ENCODE results near the gene TSPAN14. TPM values are rescaled to one million over a fixed set of nuclear protein-coding genes. Genes with fewer than 3 reads are reported as not detected.

Gene TSPAN14
- 38.7 TPM for total RNA-seq
- long read RNA-seq, full-length matches to known transcripts: 6 of 19 reads
- long read RNA-seq, partial matches to known transcripts: 0 of 19 reads
- long read RNA-seq, other reads (novel, unspliced or antisense): 13 of 19 reads

- DNase-seq (ENCODE audit: missing footprints): peak; percentile 95
- ATAC-seq: peak; percentile 94
- intact Hi-C loops (cut with DNase I): loop anchor here (2.0 to 5.0 kb wide), 2 partner anchors 45 to 473 kb away; no protein-coding TSS in a partner anchor
Measured at GRCh38 chr10:80453842-80454512, at the start of gene TSPAN14. TSPAN14 (plus strand) TSS chr10:80454310; CDS start chr10:80489234, 34,924 bp downstream.

- intact Hi-C loops (cut with DNase I): no loop called here
- no peak for DNase-seq (ENCODE audit: missing footprints)
- ATAC-seq: no peak
Measured at GRCh38 chr10:80405035-80405434, 49.1 kb upstream of the TSPAN14 start.

GRCh38 chr10:80405626-80406025 is 48.5 kb upstream of the TSPAN14 start:
- DNase-seq (ENCODE audit: missing footprints) (no peak), ATAC-seq (no peak)
- intact Hi-C loops (cut with DNase I): no loop called here

- no peak for ATAC-seq
- intact Hi-C loops (cut with DNase I): no loop called here
- DNase-seq (ENCODE audit: missing footprints): no peak
Measured at GRCh38 chr10:80406204-80406603, 47.9 kb upstream of the TSPAN14 start.

- intact Hi-C loops (cut with DNase I): no loop called here
- ATAC-seq (peak; percentile 33), DNase-seq (ENCODE audit: missing footprints) (no peak)
Measured at GRCh38 chr10:80407812-80408241, 46.3 kb upstream of the TSPAN14 start.

GRCh38 chr10:80408242-80409101 is 45.6 kb upstream of the TSPAN14 start, which contains the start of gene PRXL2A:
PRXL2A (plus strand) TSS chr10:80408551; CDS start chr10:80420468, 11,917 bp downstream.
- intact Hi-C loops (cut with DNase I): no loop called here
- ATAC-seq (peak; percentile 95), DNase-seq (ENCODE audit: missing footprints) (peak; percentile 92)

GRCh38 chr10:80409121-80409520 is 45.0 kb upstream of the TSPAN14 start:
- intact Hi-C loops (cut with DNase I): no loop called here
- ATAC-seq: no peak
- no peak for DNase-seq (ENCODE audit: missing footprints)

GRCh38 chr10:80410122-80410521 is 44.0 kb upstream of the TSPAN14 start:
- DNase-seq (ENCODE audit: missing footprints): no peak
- intact Hi-C loops (cut with DNase I): no loop called here
- peak; percentile 61 for ATAC-seq

- ATAC-seq (no peak), DNase-seq (ENCODE audit: missing footprints) (no peak)
- intact Hi-C loops (cut with DNase I): no loop called here
Measured at GRCh38 chr10:80410578-80411145, 43.4 kb upstream of the TSPAN14 start.

- DNase-seq (ENCODE audit: missing footprints) (peak; percentile 81), ATAC-seq (no peak)
- intact Hi-C loops (cut with DNase I): no loop called here
Measured at GRCh38 chr10:80411267-80411668, 42.8 kb upstream of the TSPAN14 start.

- DNase-seq (ENCODE audit: missing footprints): no peak
- ATAC-seq: no peak
- intact Hi-C loops (cut with DNase I): no loop called here
Measured at GRCh38 chr10:80411681-80412220, 42.4 kb upstream of the TSPAN14 start.

- no peak for ATAC-seq
- intact Hi-C loops (cut with DNase I): no loop called here
Measured at GRCh38 chr10:80412486-80412885, 41.6 kb upstream of the TSPAN14 start.

GRCh38 chr10:80413271-80413996 is 40.7 kb upstream of the TSPAN14 start:
- intact Hi-C loops (cut with DNase I): no loop called here
- ATAC-seq (no peak), DNase-seq (ENCODE audit: missing footprints) (no peak)

More at GRCh38 chr10:80412486-80412885, 41.6 kb upstream of the TSPAN14 start:
- no peak for DNase-seq (ENCODE audit: missing footprints)

- DNase-seq (ENCODE audit: missing footprints) (no peak), ATAC-seq (no peak)
- intact Hi-C loops (cut with DNase I): no loop called here
Measured at GRCh38 chr10:80414142-80414895, 39.8 kb upstream of the TSPAN14 start.

GRCh38 chr10:80415734-80416478 is 38.2 kb upstream of the TSPAN14 start:
- peak; percentile 20 for ATAC-seq
- intact Hi-C loops (cut with DNase I): no loop called here
- DNase-seq (ENCODE audit: missing footprints): no peak

GRCh38 chr10:80416479-80417098 is 37.5 kb upstream of the TSPAN14 start:
- intact Hi-C loops (cut with DNase I): no loop called here
- ATAC-seq: peak; percentile 91

More at GRCh38 chr10:80416479-80417098, 37.5 kb upstream of the TSPAN14 start:
- peak; percentile 80 for DNase-seq (ENCODE audit: missing footprints)
